Tracheal epithelial cell (primary cell): ENCODE results near the gene FIBIN. TPM values are rescaled to one million over a fixed set of nuclear protein-coding genes. Genes with fewer than 3 reads are reported as not detected.

ENCODE experiments used
- total RNA-seq: library from RNA; depleted of rRNA; stranded (reverse); fragments of >200 nt; gene quantifications from 2 replicates; pipeline ENCODE4 v1.2.1, GENCODE V29; 2014

The FIBIN gene
- total RNA-seq, result 4.3 and 9.2 TPM in 2 replicates

DNA sequence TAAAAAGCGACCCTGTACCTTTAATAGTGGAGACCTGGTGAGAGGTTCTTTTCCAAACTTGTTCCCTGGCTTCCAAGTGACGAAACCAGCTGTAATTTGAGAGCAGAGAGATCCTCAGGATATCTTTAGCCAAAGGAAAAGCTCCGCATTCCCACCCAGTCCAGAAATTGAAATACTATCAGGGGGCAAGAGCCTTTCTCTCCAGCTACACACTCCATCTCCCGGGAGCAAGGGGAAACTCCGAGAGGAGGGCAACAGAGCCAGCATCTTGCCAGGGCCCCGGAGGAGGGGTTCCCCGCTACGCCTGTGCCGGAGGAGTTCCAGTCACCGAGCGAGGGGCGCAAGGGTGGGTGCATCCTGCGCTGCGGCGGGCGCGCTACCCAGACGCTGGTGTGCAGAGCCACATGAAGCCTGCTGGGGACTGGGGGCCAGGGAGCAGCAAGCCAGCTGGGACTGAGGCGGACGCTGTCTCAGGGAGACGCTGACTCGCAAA, at the start of gene FIBIN:
Gene FIBIN, plus strand, starts transcription at position 148 of the 493 bp plus-strand sequence. CDS start 415 bp downstream, outside the sequence.

DNA sequence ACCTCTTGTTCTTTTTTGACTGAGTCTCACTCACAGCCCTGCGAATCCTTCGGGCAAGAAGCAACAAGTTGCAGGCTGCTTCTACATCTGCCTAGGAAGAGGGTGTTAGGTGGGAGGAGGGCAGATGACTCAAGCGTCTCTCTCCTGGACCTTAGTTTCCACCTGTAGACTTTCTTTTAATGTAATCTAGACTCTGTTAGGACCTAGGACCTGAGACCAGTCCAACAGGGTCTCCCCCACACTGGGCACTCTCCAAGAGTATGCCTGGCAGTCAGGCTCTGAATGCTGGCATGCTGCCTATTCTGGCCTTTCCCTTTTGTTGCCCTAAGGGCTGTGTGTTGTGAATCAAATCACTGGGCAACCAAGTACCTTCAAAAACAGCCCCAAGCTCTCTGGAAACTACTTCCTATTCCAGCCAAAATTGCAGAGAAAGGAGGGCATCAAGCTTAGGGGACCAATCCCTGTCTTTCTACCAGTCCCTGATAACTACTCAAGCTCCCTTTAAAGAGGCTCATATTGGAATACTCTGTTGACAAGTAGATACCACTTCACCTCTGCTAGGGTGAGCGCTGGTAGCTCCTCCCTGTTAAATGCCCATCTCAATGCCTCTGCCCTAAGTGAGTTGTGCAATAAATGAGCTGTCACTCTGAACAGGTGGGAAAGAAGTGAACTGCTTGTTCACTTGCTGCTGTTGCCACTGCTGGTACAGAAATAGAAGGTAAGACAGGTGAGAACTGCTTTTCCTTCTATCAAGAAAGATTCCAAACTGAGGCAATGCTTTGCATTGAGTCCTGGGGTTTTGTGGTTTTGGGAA, 46.6 kb downstream of the FIBIN start, which contains the start of gene BBOX1:
Gene BBOX1, plus strand, starts transcription at position 514 of the 814 bp plus-strand sequence. CDS start 14,616 bp downstream, outside the sequence.

Other genes with a start within 250 kb of the FIBIN start
- gene BBOX1, start 46.7 kb downstream of the FIBIN start, total RNA-seq, result 0.64 and 2.7 TPM in 2 replicates